Measurements from ENCODE around the gene ANKRD45.
"Not testable (repeated sequence)": the region's sequence is repeated elsewhere in the genome, so short reads cannot be mapped to it uniquely, and the experiment has no call there.

GRCh38 chr1:173563846-173564245, 105.8 kb downstream of the ANKRD45 start:
- TF ChIP-seq, protein P1, sequence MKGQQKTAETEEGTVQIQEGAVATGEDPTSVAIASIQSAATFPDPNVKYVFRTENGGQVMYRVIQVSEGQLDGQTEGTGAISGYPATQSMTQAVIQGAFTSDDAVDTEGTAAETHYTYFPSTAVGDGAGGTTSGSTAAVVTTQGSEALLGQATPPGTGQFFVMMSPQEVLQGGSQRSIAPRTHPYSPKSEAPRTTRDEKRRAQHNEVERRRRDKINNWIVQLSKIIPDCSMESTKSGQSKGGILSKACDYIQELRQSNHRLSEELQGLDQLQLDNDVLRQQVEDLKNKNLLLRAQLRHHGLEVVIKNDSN (CRISPR knock-in tag; IDR thresholded peaks at IDR 0.05) = not testable (repeated sequence)
- not testable (repeated sequence) for TF ChIP-seq E2F5 (CRISPR knock-in tag; IDR thresholded peaks at IDR 0.05); MAX (CRISPR knock-in tag; IDR thresholded peaks at IDR 0.05); PREB (CRISPR knock-in tag; IDR thresholded peaks at IDR 0.05; ENCODE audit: borderline replicate concordance)
- TF ChIP-seq, protein P2, sequence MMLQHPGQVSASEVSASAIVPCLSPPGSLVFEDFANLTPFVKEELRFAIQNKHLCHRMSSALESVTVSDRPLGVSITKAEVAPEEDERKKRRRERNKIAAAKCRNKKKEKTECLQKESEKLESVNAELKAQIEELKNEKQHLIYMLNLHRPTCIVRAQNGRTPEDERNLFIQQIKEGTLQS (CRISPR knock-in tag; conservative IDR thresholded peaks at IDR 0.05) = not testable (repeated sequence)

Measured in WTC11 (cell line).